Brain microvascular endothelial cell (primary cell): ENCODE measurements around the gene KRT33A.

Experiments used
- DNase-seq: peaks from one replicate; pipeline ENCODE4 v3.0.0-alpha.2; 2020
- H3K27ac ChIP-seq: fragments of 250-450 bp; sonication (Bioruptor Pico); 2 replicates; pipeline ENCODE4 v1.5.1; 2020; ENCODE audit warnings: mild to moderate bottlenecking, moderate library complexity
- H3K27me3 ChIP-seq: fragments of 250-450 bp; sonication (Bioruptor Pico); replicated peaks from 2 replicates; pipeline ENCODE4 v1.5.1; 2020; ENCODE audit warnings: mild to moderate bottlenecking
- H3K36me3 ChIP-seq: fragments of 250-450 bp; sonication (Bioruptor Pico); replicated peaks from 2 replicates; pipeline ENCODE4 v1.5.1; 2020; ENCODE audit warnings: mild to moderate bottlenecking
- H3K4me3 ChIP-seq: 2 replicates; pipeline ENCODE4 v1.5.1; 2011; ENCODE audit warnings: low read depth, mild to moderate bottlenecking, control low read depth, low read length, moderate library complexity
- in situ Hi-C: cut with HindIII; loops from 2 replicates; pipeline ENCODE4 v1.10.0; 2017; ENCODE audit warnings: low sequenced_read_pairs, low pct_ligation_motif_present
- TF ChIP-seq, protein P1 (sequence below): IDR thresholded peaks from 2 replicates; pipeline ENCODE4 v1.5.1; 2011; ENCODE audit warnings: low read depth, mild to moderate bottlenecking, moderate library complexity, low read length, control low read depth, inconsistent platforms; ENCODE audit errors: missing control alignments

KRT33A gene

DNA sequence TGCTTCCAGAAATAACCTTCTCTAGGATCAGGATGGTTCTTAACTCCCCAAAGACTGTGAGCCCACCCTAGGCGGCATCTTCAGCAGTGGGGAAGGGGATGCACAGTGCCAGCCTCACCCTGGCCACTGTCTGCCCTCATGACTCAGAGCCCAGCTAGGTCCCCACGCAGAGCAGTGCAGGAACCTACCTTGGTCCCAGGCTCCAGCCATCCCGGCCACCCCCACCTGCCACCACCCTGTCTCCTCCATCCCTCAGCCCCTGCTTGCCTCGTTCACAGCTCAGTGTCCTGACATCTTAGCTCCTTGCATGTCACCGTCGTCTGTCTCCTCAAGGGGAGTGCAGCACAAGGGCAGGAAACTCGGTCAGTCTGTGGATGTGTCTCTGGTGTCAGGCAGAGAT, 19.0 kb downstream of the KRT33A start:
- DNase-seq: no peak
- H3K4me3 ChIP-seq: no peak overlapping the region
- TF ChIP-seq, protein P1, sequence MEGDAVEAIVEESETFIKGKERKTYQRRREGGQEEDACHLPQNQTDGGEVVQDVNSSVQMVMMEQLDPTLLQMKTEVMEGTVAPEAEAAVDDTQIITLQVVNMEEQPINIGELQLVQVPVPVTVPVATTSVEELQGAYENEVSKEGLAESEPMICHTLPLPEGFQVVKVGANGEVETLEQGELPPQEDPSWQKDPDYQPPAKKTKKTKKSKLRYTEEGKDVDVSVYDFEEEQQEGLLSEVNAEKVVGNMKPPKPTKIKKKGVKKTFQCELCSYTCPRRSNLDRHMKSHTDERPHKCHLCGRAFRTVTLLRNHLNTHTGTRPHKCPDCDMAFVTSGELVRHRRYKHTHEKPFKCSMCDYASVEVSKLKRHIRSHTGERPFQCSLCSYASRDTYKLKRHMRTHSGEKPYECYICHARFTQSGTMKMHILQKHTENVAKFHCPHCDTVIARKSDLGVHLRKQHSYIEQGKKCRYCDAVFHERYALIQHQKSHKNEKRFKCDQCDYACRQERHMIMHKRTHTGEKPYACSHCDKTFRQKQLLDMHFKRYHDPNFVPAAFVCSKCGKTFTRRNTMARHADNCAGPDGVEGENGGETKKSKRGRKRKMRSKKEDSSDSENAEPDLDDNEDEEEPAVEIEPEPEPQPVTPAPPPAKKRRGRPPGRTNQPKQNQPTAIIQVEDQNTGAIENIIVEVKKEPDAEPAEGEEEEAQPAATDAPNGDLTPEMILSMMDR: no peak
- in situ Hi-C loops: no loop called here
- no peaks in the 10 kb centered on the region for H3K36me3 ChIP-seq
- no peaks in the 10 kb centered on the region for H3K27me3 ChIP-seq
- H3K27ac ChIP-seq: no peak overlapping the region

DNA sequence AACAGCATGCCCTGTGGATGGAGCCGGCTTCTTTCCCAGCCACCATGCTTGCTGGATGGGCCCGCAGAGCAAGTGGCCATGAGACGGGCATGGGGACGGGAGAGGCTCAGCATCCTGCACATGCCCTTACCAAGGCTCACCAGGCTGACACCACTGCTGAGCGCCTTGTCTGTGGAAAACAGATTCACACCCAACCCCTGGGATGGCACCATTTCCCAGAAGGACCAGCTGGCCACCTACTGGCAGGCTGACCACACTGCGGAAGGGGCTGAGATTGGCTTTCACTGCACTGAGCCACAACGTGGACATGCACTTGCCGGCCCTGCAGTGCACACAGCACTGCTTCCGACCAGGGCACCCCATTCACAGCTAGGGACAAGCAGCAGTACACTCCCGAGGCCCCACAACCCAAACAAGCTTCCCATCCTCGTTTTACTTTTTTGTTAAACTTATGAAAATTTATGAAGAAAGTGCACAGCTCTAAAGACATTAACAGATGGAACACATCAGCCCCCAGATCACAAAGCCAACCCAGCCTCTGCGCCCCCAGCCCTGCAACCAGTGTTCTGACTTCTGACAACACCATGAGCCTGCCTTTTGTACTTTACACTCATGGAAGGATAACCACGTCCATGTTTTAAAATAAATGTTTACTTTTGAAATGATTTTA, 21.2 kb downstream of the KRT33A start:
- no peak overlapping the region for H3K4me3 ChIP-seq
- TF ChIP-seq, protein P1: peak; percentile 97
- H3K27ac ChIP-seq: no peak overlapping the region
- no peaks in the 10 kb centered on the region for H3K36me3 ChIP-seq
- no peaks in the 10 kb centered on the region for H3K27me3 ChIP-seq
- DNase-seq: peak; percentile 55
- in situ Hi-C loops: no loop called here

DNA sequence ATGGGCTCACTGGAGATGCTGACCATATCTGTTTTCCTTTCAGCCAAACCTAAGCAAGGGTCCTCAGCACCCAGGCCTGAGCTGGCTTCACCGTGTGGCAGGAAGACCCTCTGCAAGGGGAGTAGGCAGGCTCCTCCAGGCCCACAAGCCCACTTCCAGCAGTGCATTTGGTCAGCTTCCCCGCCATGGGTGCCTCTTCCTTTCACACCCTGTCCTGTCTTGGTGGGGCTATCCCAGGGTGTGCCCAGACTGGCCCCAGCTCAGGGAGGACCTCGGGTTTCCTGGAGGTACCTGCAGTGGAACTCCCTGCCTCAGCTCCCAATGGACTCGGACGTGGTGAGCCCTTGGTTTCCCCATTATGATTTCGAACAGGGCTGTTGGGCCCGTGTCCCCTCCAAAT, 22.4 kb downstream of the KRT33A start:
- no peaks in the 10 kb centered on the region for H3K27me3 ChIP-seq
- no peak overlapping the region for H3K27ac ChIP-seq
- in situ Hi-C loops: no loop called here
- H3K4me3 ChIP-seq: no peak overlapping the region
- no peak for DNase-seq
- H3K36me3 ChIP-seq: no peaks in the 10 kb centered on the region
- TF ChIP-seq, protein P1: no peak

DNA sequence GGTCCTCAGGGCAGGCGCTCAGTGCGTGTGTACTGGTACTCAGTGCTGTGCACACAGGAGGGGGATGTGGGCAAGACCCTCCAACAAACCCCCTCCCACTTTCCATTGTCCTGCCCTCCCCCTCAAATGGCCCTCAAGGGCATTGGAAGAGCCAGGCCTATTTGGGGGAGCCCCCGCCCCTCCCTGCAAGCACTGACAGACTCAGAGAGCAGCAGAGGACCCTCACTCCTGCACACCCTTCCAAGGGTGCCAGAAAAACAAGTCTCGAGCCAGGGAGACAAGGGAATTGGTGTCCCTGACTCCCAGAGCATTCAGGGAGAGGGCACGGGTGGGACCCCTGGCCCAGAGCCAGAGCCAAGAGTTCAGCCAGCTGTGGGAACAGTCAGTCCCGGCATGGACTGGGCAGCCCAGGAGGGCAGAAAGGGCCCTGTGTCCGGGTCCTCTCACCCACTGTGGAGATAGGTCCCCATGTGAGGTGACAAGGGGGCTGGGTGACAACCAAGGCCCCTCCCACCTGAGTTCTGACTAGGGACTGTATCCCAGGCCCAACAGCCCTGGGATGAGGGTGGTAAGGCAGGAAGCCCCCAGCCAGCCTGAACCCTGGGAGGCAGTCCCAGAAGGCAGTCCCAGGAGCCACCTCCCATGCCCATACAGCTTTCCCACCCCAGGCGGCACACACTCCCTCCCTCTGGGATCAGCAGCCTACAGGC, 23.1 kb downstream of the KRT33A start:
- DNase-seq: no peak
- no peaks in the 10 kb centered on the region for H3K27me3 ChIP-seq
- in situ Hi-C loops: no loop called here
- no peaks in the 10 kb centered on the region for H3K36me3 ChIP-seq
- no peak overlapping the region for H3K27ac ChIP-seq
- H3K4me3 ChIP-seq: no peak overlapping the region
- TF ChIP-seq, protein P1: no peak

DNA sequence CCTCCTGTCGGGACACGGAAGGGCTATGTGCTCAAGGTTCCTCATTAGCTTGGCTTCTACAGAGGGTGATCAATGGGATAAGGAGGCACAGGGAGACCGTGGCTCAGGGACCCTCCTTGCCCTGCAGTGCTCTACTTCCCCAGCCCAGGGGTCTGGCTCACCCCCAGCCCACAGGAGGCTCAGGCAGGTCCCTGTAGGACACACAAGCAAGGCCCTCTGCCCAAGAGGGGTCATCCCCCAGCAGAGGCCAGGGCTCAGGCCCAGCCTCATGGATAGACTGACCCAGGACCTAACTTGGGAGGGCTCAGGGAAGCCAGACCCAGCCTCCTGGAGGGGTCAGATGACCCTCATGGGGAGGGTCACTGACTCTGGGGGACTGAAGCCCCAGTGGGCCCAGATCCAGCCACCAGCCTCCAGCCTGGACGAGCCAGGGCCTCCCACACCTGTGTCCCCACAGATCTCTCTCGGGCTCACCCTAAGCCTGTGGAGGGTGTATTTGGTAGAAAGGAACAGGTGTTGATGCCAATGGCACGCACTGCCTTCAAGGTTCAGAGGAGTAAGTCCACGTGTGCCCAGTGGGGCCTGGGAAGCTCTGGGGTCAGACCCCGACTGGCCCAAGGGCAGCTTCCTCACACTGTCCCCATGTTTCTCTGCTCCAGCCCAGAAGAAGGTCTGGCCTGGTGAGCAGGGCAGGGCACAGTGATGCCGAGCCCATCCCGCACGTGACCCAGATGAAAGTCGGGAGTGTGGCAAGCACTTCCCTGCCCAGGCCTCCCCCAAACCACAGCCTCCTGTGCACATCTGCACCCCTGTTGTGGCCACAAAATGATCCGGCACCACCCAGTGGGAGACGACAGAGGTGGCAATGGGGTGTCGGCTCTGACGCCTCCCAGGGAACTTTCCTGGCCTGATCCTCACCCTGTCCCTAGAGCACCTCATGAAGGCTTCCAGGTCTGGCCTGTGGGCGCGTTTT, 24.2 kb downstream of the KRT33A start:
- DNase-seq: no peak

More for the DNA sequence above, 24.2 kb downstream of the KRT33A start:
- in situ Hi-C loops: no loop called here
- no peaks in the 10 kb centered on the region for H3K36me3 ChIP-seq
- TF ChIP-seq, protein P1: no peak
- no peak overlapping the region for H3K4me3 ChIP-seq
- no peak overlapping the region for H3K27ac ChIP-seq
- H3K27me3 ChIP-seq: no peaks in the 10 kb centered on the region
